ENCODE results near the gene KRT40.
A peak's percentile ranks its signal among the peaks of the same experiment; 100 is the strongest.

KRT40 gene

DNA sequence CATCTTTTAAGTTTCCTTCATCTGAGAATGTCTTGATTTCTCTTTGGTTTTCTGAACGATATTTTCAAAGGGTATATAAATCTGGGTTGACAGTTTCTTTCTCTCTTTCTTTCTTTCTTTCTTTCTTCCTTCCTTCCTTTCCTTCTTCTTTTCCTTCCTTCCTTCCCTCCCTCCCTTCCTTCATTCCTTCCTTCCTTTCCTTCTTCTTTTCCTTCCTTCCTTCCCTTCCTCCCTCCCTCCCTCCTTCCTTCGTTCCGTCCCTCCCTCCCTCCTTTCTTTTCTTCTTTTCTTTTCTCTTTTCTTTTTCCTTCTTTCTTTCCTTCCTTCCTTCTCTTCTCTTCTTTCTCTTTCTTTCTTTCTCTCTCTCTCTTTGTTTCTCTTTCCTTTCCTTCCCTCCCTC is 9.8 kb downstream of the KRT40 start:
- no peak for DNase-seq (ENCODE audit: extremely low read depth, low read depth)
- TF ChIP-seq, protein P1, sequence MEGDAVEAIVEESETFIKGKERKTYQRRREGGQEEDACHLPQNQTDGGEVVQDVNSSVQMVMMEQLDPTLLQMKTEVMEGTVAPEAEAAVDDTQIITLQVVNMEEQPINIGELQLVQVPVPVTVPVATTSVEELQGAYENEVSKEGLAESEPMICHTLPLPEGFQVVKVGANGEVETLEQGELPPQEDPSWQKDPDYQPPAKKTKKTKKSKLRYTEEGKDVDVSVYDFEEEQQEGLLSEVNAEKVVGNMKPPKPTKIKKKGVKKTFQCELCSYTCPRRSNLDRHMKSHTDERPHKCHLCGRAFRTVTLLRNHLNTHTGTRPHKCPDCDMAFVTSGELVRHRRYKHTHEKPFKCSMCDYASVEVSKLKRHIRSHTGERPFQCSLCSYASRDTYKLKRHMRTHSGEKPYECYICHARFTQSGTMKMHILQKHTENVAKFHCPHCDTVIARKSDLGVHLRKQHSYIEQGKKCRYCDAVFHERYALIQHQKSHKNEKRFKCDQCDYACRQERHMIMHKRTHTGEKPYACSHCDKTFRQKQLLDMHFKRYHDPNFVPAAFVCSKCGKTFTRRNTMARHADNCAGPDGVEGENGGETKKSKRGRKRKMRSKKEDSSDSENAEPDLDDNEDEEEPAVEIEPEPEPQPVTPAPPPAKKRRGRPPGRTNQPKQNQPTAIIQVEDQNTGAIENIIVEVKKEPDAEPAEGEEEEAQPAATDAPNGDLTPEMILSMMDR (IDR thresholded peaks at IDR 0.05; ENCODE audit: low read depth, low read length, missing control alignments): no peak
- H3K4me3 ChIP-seq (replicated peaks; ENCODE audit: low read depth, low read length): no peak overlapping the region

DNA sequence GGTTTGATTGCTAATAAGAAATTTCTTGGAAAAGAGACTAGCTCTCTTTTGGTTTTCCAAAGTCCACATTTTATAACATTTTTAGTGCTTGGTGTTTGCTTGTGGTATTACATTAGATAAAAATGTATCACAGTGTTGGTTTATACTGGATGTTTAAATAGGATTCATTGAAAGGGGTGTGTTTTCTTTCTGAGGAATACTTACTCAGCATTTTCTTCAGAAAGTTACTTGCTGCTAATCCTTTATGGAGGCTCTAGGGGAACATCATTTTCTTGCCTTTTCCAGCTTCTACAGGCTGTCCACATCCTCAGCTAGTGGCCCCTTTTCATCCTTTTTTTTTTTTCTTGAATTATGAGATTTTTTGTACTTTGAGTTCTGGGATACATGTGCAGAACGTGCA is 16.5 kb downstream of the KRT40 start:
- H3K4me3 ChIP-seq (replicated peaks; ENCODE audit: low read depth, low read length): no peak overlapping the region
- TF ChIP-seq, protein P1 (IDR thresholded peaks at IDR 0.05; ENCODE audit: low read depth, low read length, missing control alignments): no peak
- no peak for DNase-seq (ENCODE audit: extremely low read depth, low read depth)

DNA sequence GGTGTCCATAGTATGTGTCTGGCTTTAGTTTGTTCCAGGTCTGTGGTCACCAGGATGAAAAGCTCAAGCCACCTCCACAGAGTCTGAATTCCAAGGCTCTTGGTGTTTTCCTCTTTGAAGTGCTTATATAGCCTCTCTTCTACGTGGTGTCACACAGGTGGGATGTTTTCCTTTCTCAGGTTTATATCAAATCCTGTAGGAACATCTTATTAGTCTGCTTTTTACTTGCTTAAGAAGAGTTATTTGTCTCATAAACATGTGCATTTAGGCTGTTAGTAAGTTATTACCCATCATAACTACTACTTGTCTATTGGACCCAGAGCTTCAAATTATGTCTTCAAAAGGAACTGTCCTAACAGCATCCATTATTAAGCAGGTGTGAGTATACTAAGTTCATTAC is 17.3 kb downstream of the KRT40 start, which contains the start of gene KRT39:
TSS of gene KRT39 (minus strand) at position 101 of the 400 bp plus-strand sequence. CDS start at position 9, 92 bp downstream.
- no peak for DNase-seq (ENCODE audit: extremely low read depth, low read depth)
- no peak within 1 kb of the TSS for H3K4me3 ChIP-seq (replicated peaks; ENCODE audit: low read depth, low read length)
- TF ChIP-seq, protein P1 (IDR thresholded peaks at IDR 0.05; ENCODE audit: low read depth, low read length, missing control alignments): no peak

DNA sequence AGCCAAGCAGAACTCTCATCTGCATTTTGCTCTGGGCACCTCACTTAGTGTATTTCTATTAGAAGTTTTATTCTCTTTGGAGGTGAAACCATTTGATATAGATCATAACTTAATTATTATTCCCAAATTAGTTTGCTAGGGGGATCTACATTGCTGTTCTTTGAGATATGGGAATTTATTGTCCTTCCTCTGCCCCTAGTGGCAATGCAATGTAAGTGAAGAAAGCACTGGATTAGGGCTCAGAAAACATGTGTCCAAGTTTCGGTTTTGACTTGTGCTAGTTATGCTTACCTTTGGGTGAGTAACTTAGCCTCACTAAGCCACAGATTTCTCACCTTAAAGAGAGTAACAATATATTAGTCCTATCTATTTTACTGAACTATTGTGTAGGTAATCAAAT is 20.3 kb downstream of the KRT40 start:
- H3K4me3 ChIP-seq (replicated peaks; ENCODE audit: low read depth, low read length): no peak overlapping the region
- TF ChIP-seq, protein P1 (IDR thresholded peaks at IDR 0.05; ENCODE audit: low read depth, low read length, missing control alignments): peak; percentile 53
- no peak for DNase-seq (ENCODE audit: extremely low read depth, low read depth)

DNA sequence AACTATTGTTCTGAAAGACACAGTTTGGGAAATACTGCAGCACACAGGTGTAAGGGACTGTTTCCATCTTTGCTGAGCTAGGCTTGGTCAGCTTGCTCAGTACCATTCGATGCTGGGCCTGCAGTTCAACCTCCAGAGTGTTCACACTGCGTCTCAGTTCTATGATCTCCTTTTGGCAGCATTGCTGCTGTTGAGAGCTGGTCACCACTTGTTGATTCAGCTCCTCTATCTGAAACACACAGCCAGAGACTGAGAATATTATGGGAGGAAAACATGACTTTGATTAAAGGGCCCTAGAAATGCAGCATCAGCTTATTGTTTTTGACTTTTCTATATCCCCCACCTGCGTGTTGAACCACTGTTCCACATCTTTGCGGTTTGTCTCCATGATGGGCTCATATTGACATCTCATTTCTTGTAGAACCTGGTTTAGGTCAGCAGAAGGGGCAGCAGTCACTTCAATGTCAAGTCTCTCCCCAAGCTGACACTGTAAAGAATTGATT is 22.0 kb downstream of the KRT40 start:
- H3K4me3 ChIP-seq (replicated peaks; ENCODE audit: low read depth, low read length): no peak overlapping the region
- no peak for DNase-seq (ENCODE audit: extremely low read depth, low read depth)
- TF ChIP-seq, protein P1 (IDR thresholded peaks at IDR 0.05; ENCODE audit: low read depth, low read length, missing control alignments): no peak

DNA sequence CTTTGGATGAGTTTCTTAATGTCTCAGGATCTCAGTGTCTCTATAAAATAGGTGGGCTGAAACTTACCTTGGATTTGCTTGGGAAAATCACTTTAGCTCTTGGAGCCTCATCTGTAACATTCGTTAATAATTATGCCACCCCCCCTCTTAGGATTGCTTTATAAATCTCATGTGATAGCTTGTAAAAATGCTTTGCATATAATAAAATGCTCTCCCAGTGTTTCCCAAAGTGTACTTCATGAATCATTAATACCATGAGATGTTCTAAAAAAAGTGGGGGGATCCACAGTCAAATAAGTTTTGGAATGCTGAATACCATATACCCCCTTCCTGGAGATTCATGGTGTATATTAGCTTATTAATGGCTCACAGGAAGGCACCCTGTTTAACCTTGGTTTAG is 22.5 kb downstream of the KRT40 start:
- H3K4me3 ChIP-seq (replicated peaks; ENCODE audit: low read depth, low read length): no peak overlapping the region
- TF ChIP-seq, protein P1 (IDR thresholded peaks at IDR 0.05; ENCODE audit: low read depth, low read length, missing control alignments): no peak
- DNase-seq (ENCODE audit: extremely low read depth, low read depth): no peak

DNA sequence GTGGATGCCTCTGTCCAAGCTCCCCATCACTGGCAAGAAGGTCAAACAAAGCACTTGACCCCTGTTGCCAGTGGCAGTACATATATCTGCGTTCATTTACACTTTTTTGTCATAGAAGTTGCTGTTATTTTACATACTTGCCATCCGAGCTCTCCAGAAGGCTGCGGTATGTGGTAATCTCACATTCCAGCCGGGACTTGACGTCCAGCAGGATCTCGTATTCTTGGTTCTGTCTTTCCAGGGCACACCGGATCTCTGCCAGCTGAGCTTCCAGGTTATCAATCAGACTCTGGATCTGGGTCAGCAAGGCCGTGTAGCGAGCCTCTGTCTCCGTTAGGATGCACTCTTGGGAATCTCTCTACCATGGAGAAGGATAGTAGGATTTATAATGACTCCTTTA is 24.0 kb downstream of the KRT40 start:
- DNase-seq (ENCODE audit: extremely low read depth, low read depth): no peak
- no peak overlapping the region for H3K4me3 ChIP-seq (replicated peaks; ENCODE audit: low read depth, low read length)
- TF ChIP-seq, protein P1 (IDR thresholded peaks at IDR 0.05; ENCODE audit: low read depth, low read length, missing control alignments): no peak

Measured in HFF-Myc (cell line).